ENCODE measurements around the gene NEURL4. TPM values are rescaled to one million over a fixed set of nuclear protein-coding genes. Genes with fewer than 3 reads are reported as not detected.
A peak's percentile ranks its signal among the peaks of the same experiment; 100 is the strongest.

The NEURL4 gene
- total RNA-seq, 2 experiments from 2014 or later: 44.1 to 46.0 TPM

GRCh38 chr17:7318121-7318860 lies 10.8 kb downstream of the NEURL4 start:
- peaks cover 12% of the 10 kb centered on the region for H3K4me1 Mint-ChIP-seq
- H3K9me3 Mint-ChIP-seq: no peaks in the 10 kb centered on the region
- no peak overlapping the region for H3K27ac Mint-ChIP-seq
- peaks cover 12% of the 10 kb centered on the region for H3K36me3 Mint-ChIP-seq
- H3K4me3 Mint-ChIP-seq: no peak overlapping the region
- no peak for DNase-seq
- H3K27me3 Mint-ChIP-seq: no peaks in the 10 kb centered on the region

- Mint-ChIP-seq H3K9me3 (no peaks in the 10 kb centered on the region), H3K4me1 (peaks cover 22% of the 10 kb centered on the region), H3K36me3 (peaks cover 22% of the 10 kb centered on the region), H3K27ac (peak overlapping the region; percentile 71), H3K4me3 (no peak overlapping the region), H3K27me3 (no peaks in the 10 kb centered on the region)
- no peak for DNase-seq
Measured at GRCh38 chr17:7317161-7317803, 11.9 kb downstream of the NEURL4 start.

GRCh38 chr17:7315570-7316235 lies 13.4 kb downstream of the NEURL4 start:
- Mint-ChIP-seq H3K27me3 (no peaks in the 10 kb centered on the region), H3K36me3 (peaks cover 35% of the 10 kb centered on the region), H3K4me1 (peaks cover 34% of the 10 kb centered on the region), H3K27ac (peak overlapping the region; percentile 87), H3K4me3 (peak overlapping the region; percentile 85), H3K9me3 (no peaks in the 10 kb centered on the region)
- no peak for DNase-seq

DNA sequence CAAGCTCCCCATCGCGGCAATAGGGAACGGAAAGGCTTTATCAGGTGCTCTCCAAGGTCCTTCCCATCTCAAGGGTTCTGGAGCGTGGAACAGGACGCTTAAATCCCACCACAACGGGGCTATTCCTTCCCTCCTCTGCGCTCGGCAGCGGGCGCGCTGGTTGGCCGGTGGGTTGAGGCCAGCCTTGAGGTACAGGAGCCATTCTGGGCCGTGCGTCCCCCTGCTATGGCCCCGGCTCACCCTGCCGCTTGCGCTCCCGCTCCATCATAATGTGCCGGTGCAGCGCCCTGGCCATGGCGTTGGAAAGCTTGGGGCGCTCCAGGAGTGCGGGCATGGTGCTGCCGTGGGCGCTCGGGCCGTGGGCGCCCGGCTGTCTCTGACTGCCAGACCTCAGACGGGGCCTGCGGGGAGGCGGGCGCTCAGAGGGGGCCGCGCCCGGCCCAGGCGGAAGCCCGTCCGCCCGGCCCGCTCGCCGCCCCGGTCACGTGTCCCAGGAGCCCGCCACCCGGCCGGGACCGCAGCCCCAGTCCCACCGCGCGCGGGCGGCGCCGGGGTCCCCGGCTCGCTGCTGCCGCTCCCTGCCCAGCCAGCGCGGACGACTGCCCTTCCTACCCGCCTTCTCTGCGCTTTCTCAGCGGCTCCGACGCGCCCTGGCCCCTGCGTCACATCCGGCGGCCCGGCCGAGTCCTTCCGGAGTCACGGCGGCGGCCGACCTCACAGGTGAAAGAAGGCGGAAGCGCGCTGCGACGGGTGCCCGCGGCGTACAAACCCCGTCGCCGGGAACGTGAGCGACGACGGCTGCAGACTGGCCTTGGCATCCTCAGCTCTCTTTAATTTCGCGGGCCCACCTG lies 14.2 kb downstream of the NEURL4 start, which contains the start of gene GPS2:
Gene GPS2, minus strand, starts transcription at position 642 of the 851 bp plus-strand sequence. Its CDS starts 308 bp downstream, at position 334.
- Mint-ChIP-seq H3K9me3 (no peaks in the 10 kb centered on the region), H3K27ac (peak within 1 kb of the TSS; percentile 87), H3K4me1 (peaks cover 41% of the 10 kb centered on the region), H3K27me3 (no peaks in the 10 kb centered on the region), H3K36me3 (peaks cover 43% of the 10 kb centered on the region), H3K4me3 (peak within 1 kb of the TSS; percentile 90)
- peak; percentile 96 for DNase-seq

GRCh38 chr17:7313890-7314718 lies 15.0 kb downstream of the NEURL4 start:
- Mint-ChIP-seq H3K36me3 (peaks cover 51% of the 10 kb centered on the region), H3K4me1 (peaks cover 50% of the 10 kb centered on the region), H3K4me3 (peak overlapping the region; percentile 90), H3K27ac (peak overlapping the region; percentile 75), H3K27me3 (no peaks in the 10 kb centered on the region), H3K9me3 (no peaks in the 10 kb centered on the region)
- DNase-seq: no peak

- DNase-seq: no peak
- no peaks in the 10 kb centered on the region for H3K9me3 Mint-ChIP-seq
Measured at GRCh38 chr17:7313088-7313889, 15.8 kb downstream of the NEURL4 start.

DNA sequence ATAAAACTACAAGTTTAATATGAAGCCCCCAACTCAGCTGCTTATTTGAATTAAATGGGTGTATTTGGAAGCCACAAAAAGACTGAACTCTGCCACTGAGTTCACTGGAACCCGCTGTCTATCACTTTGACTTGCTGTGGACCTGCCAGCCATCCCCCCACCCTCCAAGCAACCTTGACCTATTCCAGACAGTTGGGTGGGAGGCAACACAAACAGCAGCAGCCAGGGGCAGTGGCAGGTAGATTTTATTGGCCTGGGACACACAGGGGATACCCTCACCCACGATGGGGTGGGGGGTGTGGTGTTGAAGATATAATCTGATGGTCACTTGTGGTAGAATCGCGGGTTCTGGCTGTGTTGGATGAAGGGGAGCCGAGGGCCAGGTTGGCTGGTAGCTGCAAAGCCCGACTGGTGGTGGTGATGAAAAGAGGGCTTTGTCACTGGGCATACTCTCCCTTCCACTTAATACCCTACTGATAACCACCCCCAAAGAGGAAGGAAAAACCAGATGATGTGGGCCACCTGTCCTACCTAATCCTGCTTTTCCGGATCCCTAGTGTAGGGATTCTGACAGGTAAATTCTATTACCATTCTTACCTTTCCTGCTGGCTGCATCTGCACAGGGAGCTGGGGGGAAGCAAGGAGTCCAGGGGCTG lies 16.6 kb downstream of the NEURL4 start:
- H3K9me3 Mint-ChIP-seq: no peaks in the 10 kb centered on the region
- peaks cover 54% of the 10 kb centered on the region for H3K4me1 Mint-ChIP-seq
- peak overlapping the region; percentile 90 for H3K4me3 Mint-ChIP-seq
- peaks cover 5% of the 10 kb centered on the region for H3K27me3 Mint-ChIP-seq
- H3K27ac Mint-ChIP-seq: peak overlapping the region; percentile 75
- DNase-seq: no peak
- peaks cover 59% of the 10 kb centered on the region for H3K36me3 Mint-ChIP-seq

More at GRCh38 chr17:7313088-7313889, 15.8 kb downstream of the NEURL4 start:
- peak overlapping the region; percentile 75 for H3K27ac Mint-ChIP-seq
- peaks cover 54% of the 10 kb centered on the region for H3K4me1 Mint-ChIP-seq
- H3K36me3 Mint-ChIP-seq: peaks cover 59% of the 10 kb centered on the region
- peak overlapping the region; percentile 90 for H3K4me3 Mint-ChIP-seq
- H3K27me3 Mint-ChIP-seq: peaks cover 4% of the 10 kb centered on the region

DNA sequence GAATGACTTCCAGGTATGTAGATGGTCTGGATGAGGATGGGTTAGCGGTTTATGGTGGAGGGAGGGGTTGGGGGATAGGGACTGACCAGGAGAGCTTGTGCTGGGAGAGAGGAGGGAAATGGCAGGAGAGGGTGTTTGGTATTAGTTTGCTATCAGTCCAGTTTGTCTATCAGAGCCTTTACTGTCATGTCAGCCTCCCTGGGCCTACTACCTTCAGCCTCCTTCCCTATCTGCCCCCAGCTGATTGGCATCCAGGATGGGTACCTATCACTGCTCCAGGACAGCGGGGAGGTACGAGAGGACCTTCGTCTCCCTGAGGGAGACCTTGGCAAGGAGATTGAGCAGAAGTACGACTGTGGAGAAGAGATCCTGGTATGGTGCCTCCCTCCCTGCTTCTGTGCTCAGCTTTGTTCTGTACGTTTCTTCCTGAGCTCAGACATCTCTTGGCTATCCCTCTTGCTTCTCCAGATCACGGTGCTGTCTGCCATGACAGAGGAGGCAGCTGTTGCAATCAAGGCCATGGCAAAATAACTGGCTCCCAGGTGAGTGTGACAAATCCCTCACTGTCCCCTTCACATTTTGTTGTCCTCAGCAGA lies 17.9 kb downstream of the NEURL4 start:
- DNase-seq: no peak
- peak overlapping the region; percentile 98 for H3K27ac Mint-ChIP-seq
- peaks cover 11% of the 10 kb centered on the region for H3K27me3 Mint-ChIP-seq
- H3K9me3 Mint-ChIP-seq: no peaks in the 10 kb centered on the region
- peak overlapping the region; percentile 88 for H3K4me3 Mint-ChIP-seq
- H3K4me1 Mint-ChIP-seq: peaks cover 57% of the 10 kb centered on the region
- H3K36me3 Mint-ChIP-seq: peaks cover 59% of the 10 kb centered on the region

- H3K4me1 Mint-ChIP-seq: peaks cover 55% of the 10 kb centered on the region
- DNase-seq: no peak
- no peaks in the 10 kb centered on the region for H3K9me3 Mint-ChIP-seq
- H3K36me3 Mint-ChIP-seq: peaks cover 55% of the 10 kb centered on the region
- H3K27ac Mint-ChIP-seq: peak overlapping the region; percentile 98
- H3K4me3 Mint-ChIP-seq: peak overlapping the region; percentile 88
- peaks cover 11% of the 10 kb centered on the region for H3K27me3 Mint-ChIP-seq
Measured at GRCh38 chr17:7309628-7310027, 19.5 kb downstream of the NEURL4 start.

DNA sequence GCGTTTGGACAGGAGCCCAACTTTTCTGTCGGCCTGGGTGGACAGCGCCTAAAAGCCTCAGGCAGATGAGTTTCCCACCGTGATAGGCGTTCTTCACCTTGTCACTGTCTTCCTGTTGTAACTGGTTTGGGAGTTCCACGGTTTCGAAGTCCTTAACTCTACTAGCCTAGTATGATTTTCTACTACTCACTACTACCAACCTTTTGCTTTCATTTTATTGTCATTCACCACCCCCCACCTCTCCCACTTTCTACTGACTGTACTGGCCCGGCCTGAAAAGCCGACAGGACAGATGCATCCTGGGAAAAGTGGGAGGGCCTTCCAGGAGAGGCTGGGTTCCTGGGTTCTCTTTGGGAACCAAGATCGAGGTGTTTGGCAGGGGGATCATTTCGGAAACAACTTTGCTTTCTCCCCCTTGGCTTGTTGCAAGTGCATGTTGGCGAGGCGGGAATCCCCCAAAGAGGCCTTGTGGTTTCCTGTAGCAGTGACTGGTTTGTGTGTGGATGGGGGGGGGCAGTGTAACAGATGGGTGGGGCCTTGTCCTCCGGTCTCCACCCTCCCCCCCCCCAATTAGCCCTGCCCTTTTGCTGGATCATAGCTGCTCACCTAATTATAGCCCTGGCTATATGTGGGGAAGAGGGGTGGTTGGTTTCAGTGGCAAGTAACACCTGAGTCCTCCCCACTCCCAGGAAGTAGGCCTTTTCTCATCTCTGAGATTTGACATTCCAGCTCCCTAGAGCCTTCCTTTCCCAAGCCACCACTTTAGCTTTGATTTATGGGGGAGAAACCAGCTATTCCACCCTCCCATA lies 20.3 kb downstream of the NEURL4 start:
- H3K36me3 Mint-ChIP-seq: peaks cover 55% of the 10 kb centered on the region
- peak overlapping the region; percentile 98 for H3K27ac Mint-ChIP-seq
- H3K27me3 Mint-ChIP-seq: peaks cover 11% of the 10 kb centered on the region
- H3K4me1 Mint-ChIP-seq: peaks cover 51% of the 10 kb centered on the region
- peak overlapping the region; percentile 88 for H3K4me3 Mint-ChIP-seq
- H3K9me3 Mint-ChIP-seq: no peaks in the 10 kb centered on the region
- DNase-seq: peak; percentile 82

DNA sequence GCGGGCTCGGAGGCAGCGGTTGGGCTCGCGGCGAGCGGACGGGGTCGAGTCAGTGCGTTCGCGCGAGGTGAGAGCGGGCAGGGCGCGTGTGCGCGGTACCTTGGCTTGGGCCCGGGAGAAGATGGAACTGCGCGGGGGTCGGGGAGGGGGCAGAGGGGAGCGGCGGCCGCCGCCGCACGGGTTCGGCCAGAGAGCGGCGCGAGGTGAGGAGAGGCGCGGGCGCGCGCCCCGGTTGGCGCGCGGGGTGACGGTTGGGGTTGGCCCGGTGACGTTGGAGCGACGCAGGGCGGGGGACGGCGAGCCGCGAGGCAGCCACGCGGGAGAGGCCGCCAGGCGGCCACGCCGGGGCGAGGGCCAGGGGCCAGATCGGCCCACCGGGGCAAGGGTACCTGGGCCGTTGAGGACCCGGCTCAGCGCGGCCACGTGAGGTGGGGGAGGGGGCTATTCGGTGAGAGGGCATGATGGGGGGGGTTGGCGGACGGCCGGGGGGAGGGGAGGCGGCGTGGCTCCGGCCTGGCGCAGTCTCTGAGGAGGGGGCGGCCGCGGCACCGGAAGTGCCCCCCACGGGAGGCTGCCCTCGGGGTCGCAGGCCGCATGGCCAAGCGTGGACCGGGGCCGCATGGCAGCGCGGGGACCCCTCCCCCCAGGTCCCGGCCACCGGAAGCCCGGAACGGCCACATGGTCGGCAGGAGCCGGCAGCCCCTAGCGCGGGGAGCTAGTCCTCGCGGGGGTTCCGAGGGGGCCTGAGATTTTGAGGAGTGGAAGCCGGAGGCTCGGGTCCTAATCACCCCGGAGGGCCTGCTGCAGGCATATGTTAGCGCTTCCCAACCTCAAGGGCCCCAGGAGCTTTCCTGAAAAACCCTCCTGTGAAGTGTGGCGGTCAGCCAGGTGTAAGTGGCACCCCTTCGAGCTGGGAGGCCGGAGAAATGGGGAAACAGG lies 21.2 kb downstream of the NEURL4 start:
- peak; percentile 60 for DNase-seq
- Mint-ChIP-seq H3K36me3 (peaks cover 51% of the 10 kb centered on the region), H3K4me3 (peak overlapping the region; percentile 91), H3K27me3 (peaks cover 11% of the 10 kb centered on the region), H3K4me1 (peaks cover 43% of the 10 kb centered on the region), H3K9me3 (no peaks in the 10 kb centered on the region), H3K27ac (peak overlapping the region; percentile 99)
